Measurements from ENCODE around the gene KIFC3. TPM values are rescaled to one million over a fixed set of nuclear protein-coding genes. Genes with fewer than 3 reads are reported as not detected.

The KIFC3 gene
- total and polyA plus RNA-seq, 7 donors = 3.1 to 17.8 (median 6.6) TPM

GRCh38 chr16:57727610-57728009 is 74.7 kb downstream of the KIFC3 start:
- no peak for TF ChIP-seq CTCF (IDR thresholded peaks at IDR 0.05)

GRCh38 chr16:57726433-57726947 is 75.8 kb downstream of the KIFC3 start:
- 69 to 78% (median 75%) methylated on average over 7 of the region's 7 CpGs for WGBS, 3 donors
- Histone ChIP-seq H3K4me1 (no peaks in the 10 kb centered on the region), H3K9me3 (no peaks in the 10 kb centered on the region), H3K4me3 (no peak overlapping the region), H3K27ac (no peak overlapping the region), H3K36me3 (ENCODE audit: insufficient read depth in 1 of 2, low read depth in 1 of 2) (no peaks in the 10 kb centered on the region), H3K27me3 (ENCODE audit: insufficient read depth in 3 of 3, low read length in 2 of 3) (no peaks in the 10 kb centered on the region)
- ATAC-seq = no peak
- intact Hi-C loops (cut with DNase I) = no loop called here
- no peak for DNase-seq
- TF ChIP-seq CTCF (IDR thresholded peaks at IDR 0.05) = no peak

More at GRCh38 chr16:57727610-57728009, 74.7 kb downstream of the KIFC3 start:
- DNase-seq = no peak
- Histone ChIP-seq H3K9me3 (no peaks in the 10 kb centered on the region), H3K4me3 (no peak overlapping the region), H3K27ac (no peak overlapping the region), H3K36me3 (ENCODE audit: insufficient read depth in 1 of 2, low read depth in 1 of 2) (no peaks in the 10 kb centered on the region), H3K4me1 (no peaks in the 10 kb centered on the region), H3K27me3 (ENCODE audit: insufficient read depth in 3 of 3, low read length in 2 of 3) (no peaks in the 10 kb centered on the region)
- intact Hi-C loops (cut with DNase I) = no loop called here
- ATAC-seq = no peak
- WGBS, 3 donors = 59 to 72% (median 68%) methylated on average over 4 of the region's 4 CpGs

GRCh38 chr16:57725976-57726375 is 76.3 kb downstream of the KIFC3 start:
- intact Hi-C loops (cut with DNase I) = no loop called here
- ATAC-seq = no peak
- WGBS, 3 donors = 89 to 90% (median 89%) methylated on average over 30 of the region's 30 CpGs

GRCh38 chr16:57725554-57725953 is 76.7 kb downstream of the KIFC3 start:
- no peaks in the 10 kb centered on the region for H3K27me3 ChIP-seq (ENCODE audit: insufficient read depth in 3 of 3, low read length in 2 of 3)
- no peak for TF ChIP-seq CTCF (IDR thresholded peaks at IDR 0.05)
- H3K27ac ChIP-seq = no peak overlapping the region
- H3K4me1 ChIP-seq = no peaks in the 10 kb centered on the region
- no peak overlapping the region for H3K4me3 ChIP-seq
- no peaks in the 10 kb centered on the region for H3K36me3 ChIP-seq (ENCODE audit: insufficient read depth in 1 of 2, low read depth in 1 of 2)
- intact Hi-C loops (cut with DNase I) = no loop called here
- DNase-seq (no peak), ATAC-seq (no peak)
- 55 to 60% (median 60%) methylated on average over 5 of the region's 5 CpGs for WGBS, 3 donors
- H3K9me3 ChIP-seq = no peaks in the 10 kb centered on the region

More at GRCh38 chr16:57725976-57726375, 76.3 kb downstream of the KIFC3 start:
- Histone ChIP-seq H3K9me3 (no peaks in the 10 kb centered on the region), H3K36me3 (ENCODE audit: insufficient read depth in 1 of 2, low read depth in 1 of 2) (no peaks in the 10 kb centered on the region), H3K27ac (no peak overlapping the region), H3K4me1 (no peaks in the 10 kb centered on the region), H3K4me3 (no peak overlapping the region), H3K27me3 (ENCODE audit: insufficient read depth in 3 of 3, low read length in 2 of 3) (no peaks in the 10 kb centered on the region)
- DNase-seq = no peak
- no peak for TF ChIP-seq CTCF (IDR thresholded peaks at IDR 0.05)

- no peak for ATAC-seq
- 65 to 71% (median 69%) methylated on average over 5 of the region's 5 CpGs for WGBS, 3 donors
- intact Hi-C loops (cut with DNase I) = no loop called here
- H3K36me3 ChIP-seq (ENCODE audit: insufficient read depth in 1 of 2, low read depth in 1 of 2) = no peaks in the 10 kb centered on the region
- H3K27me3 ChIP-seq (ENCODE audit: insufficient read depth in 3 of 3, low read length in 2 of 3) = no peaks in the 10 kb centered on the region
- H3K4me1 ChIP-seq = no peaks in the 10 kb centered on the region
- TF ChIP-seq CTCF (IDR thresholded peaks at IDR 0.05) = no peak
- H3K27ac ChIP-seq = no peak overlapping the region
- no peaks in the 10 kb centered on the region for H3K9me3 ChIP-seq
- no peak overlapping the region for H3K4me3 ChIP-seq
- no peak for DNase-seq
These were observed 77.1 kb downstream of the KIFC3 start for GRCh38 chr16:57725151-57725550.
